Neuronal stem cell (in vitro differentiated cells): ENCODE data around the gene TXLNA.

Experiments used
- DNase-seq: peaks from one replicate; pipeline ENCODE4 v3.0.0-alpha.2; 2013; ENCODE audit warnings: low spot score
- H2AFZ ChIP-seq: one replicate; pipeline ENCODE4 v1.6.1; 2013; ENCODE audit warnings: mild to moderate bottlenecking, low read length, inconsistent platforms
- H2AK5ac ChIP-seq: 2 replicates; pipeline ENCODE4 v1.6.1; 2013; ENCODE audit warnings: low read depth, mild to moderate bottlenecking, inconsistent platforms, low read length, moderate library complexity, mixed read lengths
- H2BK120ac ChIP-seq: 2 replicates; pipeline ENCODE4 v1.6.1; 2013; ENCODE audit warnings: low read depth, mild to moderate bottlenecking, inconsistent platforms, low read length, moderate library complexity, mixed read lengths
- H2BK12ac ChIP-seq: one replicate; pipeline ENCODE4 v1.6.1; 2013; ENCODE audit warnings: low read length, inconsistent platforms
- H2BK15ac ChIP-seq: 2 replicates; pipeline ENCODE4 v1.6.1; 2013; ENCODE audit warnings: mild to moderate bottlenecking, low read length, inconsistent platforms, mixed read lengths
- H2BK5ac ChIP-seq: one replicate; pipeline ENCODE4 v1.6.1; 2013; ENCODE audit warnings: inconsistent platforms, mild to moderate bottlenecking, low read length, moderate library complexity
- H3K14ac ChIP-seq: one replicate; pipeline ENCODE4 v1.6.1; 2013; ENCODE audit warnings: low read length, inconsistent platforms
- H3K18ac ChIP-seq: 2 replicates; pipeline ENCODE4 v1.6.1; 2013; ENCODE audit warnings: low read length, inconsistent platforms
- H3K23ac ChIP-seq: 2 replicates; pipeline ENCODE4 v1.6.1; 2013; ENCODE audit warnings: low read depth, mild to moderate bottlenecking, mixed read lengths, low read length, inconsistent platforms; ENCODE audit not compliant: poor library complexity
- H3K27ac ChIP-seq: replicated peaks from 3 replicates; pipeline ENCODE4 v1.5.1; 2013; ENCODE audit warnings: low read length, inconsistent platforms
- H3K27me3 ChIP-seq, 3 experiments: 2 replicates each; pipeline ENCODE4 v1.6.1; 2013; ENCODE audit warnings: low read length in 3 of 3, mild to moderate bottlenecking in 2 of 3, inconsistent platforms in 1 of 3, low read depth in 1 of 3, mixed read lengths in 1 of 3, moderate library complexity in 1 of 3; ENCODE audit not compliant: control insufficient read depth in 3 of 3, insufficient read depth in 3 of 3
- H3K36me3 ChIP-seq, 2 donors: replicated peaks in 1 of 2; 2 replicates each; pipeline ENCODE4 v1.6.1; 2013; ENCODE audit warnings: low read length in 2 of 2; ENCODE audit not compliant: control insufficient read depth in 2 of 2, insufficient read depth in 2 of 2
- H3K4ac ChIP-seq: 2 replicates; pipeline ENCODE4 v1.6.1; 2013; ENCODE audit warnings: inconsistent platforms, mild to moderate bottlenecking, low read length, moderate library complexity
- H3K4me1 ChIP-seq, 2 donors: 1 replicate in 1 of 2; 2 replicates in 1 of 2; pipeline ENCODE4 v1.6.1; 2013; ENCODE audit warnings: low read length in 2 of 2, low read depth in 1 of 2; ENCODE audit not compliant: control insufficient read depth in 2 of 2, insufficient read depth in 1 of 2
- H3K4me2 ChIP-seq: one replicate; pipeline ENCODE4 v1.6.1; 2013; ENCODE audit warnings: mild to moderate bottlenecking, low read length, inconsistent platforms; ENCODE audit not compliant: insufficient read depth, poor library complexity, severe bottlenecking
- H3K4me3 ChIP-seq, 2 donors: 2 replicates each; pipeline ENCODE4 v1.5.1; 2013; ENCODE audit warnings: low read length in 2 of 2, mild to moderate bottlenecking in 2 of 2, inconsistent platforms in 1 of 2, moderate library complexity in 1 of 2
- H3K79me1 ChIP-seq: one replicate; pipeline ENCODE4 v1.6.1; 2013; ENCODE audit warnings: low read depth, mild to moderate bottlenecking, inconsistent platforms, low read length, moderate library complexity
- H3K9ac ChIP-seq: one replicate; pipeline ENCODE4 v1.6.1; 2013; ENCODE audit warnings: mild to moderate bottlenecking, low read depth, low read length, inconsistent platforms; ENCODE audit not compliant: poor library complexity
- H3K9me3 ChIP-seq, 2 donors: replicated peaks in 1 of 2; 2 replicates each; pipeline versions ENCODE3 to v1.6.1; 2013; ENCODE audit warnings: low read length in 2 of 2, mild to moderate bottlenecking in 2 of 2, inconsistent platforms in 1 of 2, low read depth in 1 of 2, mixed read lengths in 1 of 2, moderate library complexity in 1 of 2; ENCODE audit not compliant: control insufficient read depth in 2 of 2, insufficient read depth in 1 of 2
- H4K8ac ChIP-seq: one replicate; pipeline ENCODE4 v1.6.1; 2013; ENCODE audit warnings: low read depth, mild to moderate bottlenecking, inconsistent platforms, low read length, moderate library complexity
- H4K91ac ChIP-seq: one replicate; pipeline ENCODE4 v1.6.1; 2013; ENCODE audit warnings: low read length, low read depth, mild to moderate bottlenecking, inconsistent platforms; ENCODE audit not compliant: poor library complexity
- WGBS, 2 donors: extraction: QIAGEN DNeasy Blood & Tissue Kit; methylation state at CpG; one replicate each; pipeline ENCODE4 v1.1.7; 2013; ENCODE audit warnings: missing lambda C conversion rate in 2 of 2, mixed read lengths in 1 of 2; ENCODE audit not compliant: insufficient read length in 2 of 2, insufficient replicate concordance in 1 of 2; ENCODE audit errors: extremely low coverage in 2 of 2; 5-methylcytosine and 5-hydroxymethylcytosine counted together

The TXLNA gene

DNA sequence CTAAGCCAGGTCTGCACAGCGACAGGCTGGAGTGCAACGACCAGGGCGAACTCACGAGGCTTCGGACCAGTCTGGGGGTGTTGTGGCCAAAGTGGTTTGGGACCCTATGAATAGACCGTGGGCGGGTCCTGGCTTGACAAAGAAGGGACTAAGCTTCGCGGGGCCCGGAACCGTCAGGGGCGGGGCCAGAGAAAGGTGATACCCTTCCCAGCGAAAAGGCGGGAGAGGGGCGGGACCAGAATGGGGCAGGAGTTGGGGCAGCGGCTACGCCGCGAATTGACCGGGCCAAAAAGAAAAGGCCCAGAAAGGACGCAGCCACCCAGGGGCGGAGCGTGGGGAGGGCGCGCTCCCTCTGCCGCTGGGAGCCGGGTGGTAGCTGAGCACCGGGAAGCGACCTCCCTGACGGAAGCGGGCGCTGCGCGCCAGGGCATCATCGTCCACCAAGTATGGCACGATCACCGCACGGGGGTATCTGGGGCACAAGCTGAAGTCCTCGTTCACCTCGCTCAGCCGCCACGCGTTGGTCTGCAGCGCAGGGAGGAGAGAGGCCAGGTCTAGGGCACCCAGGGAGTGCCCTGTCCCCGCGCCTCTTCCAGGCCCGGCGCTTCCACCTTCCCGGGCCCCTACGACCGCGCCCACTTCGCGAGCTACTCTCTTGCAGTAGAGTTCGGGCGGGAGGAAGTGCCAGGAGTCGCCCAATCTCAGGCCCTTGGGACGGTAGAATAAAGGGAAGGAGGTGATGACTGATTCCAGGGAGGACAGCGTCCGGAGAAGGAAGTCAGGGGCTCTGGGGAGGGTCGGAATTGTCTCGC is 60.9 kb downstream of the TXLNA start:
- whole genome bisulfite sequencing, 2 donors: no CpG with 5 or more reads among the region's 62 CpGs
- peak overlapping the region; percentile 46 to 95 for H3K4me3 ChIP-seq
- H2BK15ac ChIP-seq: peak overlapping the region; percentile 99
- peak overlapping the region; percentile 85 for H3K23ac ChIP-seq
- peak overlapping the region; percentile 84 for H2BK12ac ChIP-seq
- peaks cover 3% of the 10 kb centered on the region for H3K79me1 ChIP-seq
- H2BK120ac ChIP-seq: peak overlapping the region; percentile 91
- no peaks in the 10 kb centered on the region for H3K9me3 ChIP-seq
- DNase-seq: peak; percentile 93
- peak overlapping the region; percentile 79 for H2AK5ac ChIP-seq
- H3K4me1 ChIP-seq: peaks cover 3 to 7% of the 10 kb centered on the region in 2 donors
- peak overlapping the region; percentile 98 for H3K4ac ChIP-seq
- H3K27ac ChIP-seq: peak overlapping the region; percentile 96
- peak overlapping the region; percentile 98 for H3K9ac ChIP-seq
- peak overlapping the region; percentile 100 for H3K14ac ChIP-seq
- no peaks in the 10 kb centered on the region for H3K27me3 ChIP-seq
- H4K8ac ChIP-seq: peak overlapping the region; percentile 65
- peak overlapping the region; percentile 92 for H4K91ac ChIP-seq
- peak overlapping the region; percentile 99 for H3K4me2 ChIP-seq
- H3K18ac ChIP-seq: peak overlapping the region; percentile 99
- H2AFZ ChIP-seq: peak overlapping the region; percentile 95
- H3K36me3 ChIP-seq: peaks cover 0 to 5% of the 10 kb centered on the region in 2 donors
- H2BK5ac ChIP-seq: peak overlapping the region; percentile 93

DNA sequence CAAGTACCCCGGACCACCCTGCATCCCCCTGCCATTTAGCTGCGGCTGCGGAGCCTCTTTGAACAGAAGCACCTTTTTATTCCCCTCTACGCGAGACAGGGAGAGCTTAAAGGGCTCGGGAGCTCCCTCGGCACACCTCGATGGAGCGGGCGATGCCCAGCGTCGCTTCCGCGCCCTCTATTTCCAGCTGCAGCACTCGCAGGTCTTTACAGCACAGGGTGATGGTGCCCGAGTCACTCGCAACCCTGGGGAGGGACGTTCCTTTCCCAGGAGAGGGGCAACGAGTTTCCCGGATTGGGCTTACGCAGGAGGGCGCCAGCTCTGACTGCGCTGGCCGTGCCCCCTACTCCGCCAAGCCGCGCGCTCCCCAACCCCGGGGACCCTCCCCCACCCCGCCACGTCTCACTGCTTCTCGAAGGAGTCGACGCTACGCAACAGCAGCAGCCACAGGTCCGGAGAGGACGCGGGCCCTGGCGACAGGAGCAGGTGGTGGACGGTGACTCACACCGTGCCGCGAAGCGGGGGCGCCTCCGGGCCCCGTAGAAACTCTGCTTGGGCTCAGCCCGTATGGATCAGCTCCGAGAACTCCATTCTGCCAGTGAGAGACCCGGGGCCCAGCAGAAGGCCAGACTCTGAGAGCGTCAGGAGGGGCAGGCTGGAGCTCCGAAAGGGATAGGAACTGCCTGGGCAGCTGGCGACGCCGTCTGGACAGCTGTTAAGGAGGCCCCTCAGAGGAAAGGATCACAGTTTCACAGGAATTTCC is 61.7 kb downstream of the TXLNA start:
- peak overlapping the region; percentile 99 for H3K18ac ChIP-seq
- peak overlapping the region; percentile 90 for H3K9ac ChIP-seq
- peaks cover 3% of the 10 kb centered on the region for H3K79me1 ChIP-seq
- H3K27me3 ChIP-seq: no peaks in the 10 kb centered on the region
- peak; percentile 61 for DNase-seq
- peak overlapping the region; percentile 70 for H4K8ac ChIP-seq
- no peak overlapping the region for H2BK12ac ChIP-seq
- WGBS, 2 donors: no CpG with 5 or more reads among the region's 55 CpGs
- no peaks in the 10 kb centered on the region for H3K9me3 ChIP-seq
- peak overlapping the region; percentile 73 for H3K23ac ChIP-seq
- peaks cover 3 to 7% of the 10 kb centered on the region in 2 donors for H3K4me1 ChIP-seq
- H4K91ac ChIP-seq: peak overlapping the region; percentile 79
- peak overlapping the region; percentile 99 for H3K4me2 ChIP-seq
- peak overlapping the region; percentile 99 for H2BK15ac ChIP-seq
- H2BK120ac ChIP-seq: peak overlapping the region; percentile 91
- peak overlapping the region; percentile 96 for H3K27ac ChIP-seq
- H3K4ac ChIP-seq: peak overlapping the region; percentile 37
- peak overlapping the region; percentile 95 for H2AFZ ChIP-seq
- H3K14ac ChIP-seq: peak overlapping the region; percentile 97
- H3K36me3 ChIP-seq: peaks cover 0 to under 1% of the 10 kb centered on the region in 2 donors
- peak overlapping the region; percentile 46 to 95 for H3K4me3 ChIP-seq
- H2BK5ac ChIP-seq: peak overlapping the region; percentile 91
- peak overlapping the region; percentile 85 for H2AK5ac ChIP-seq

DNA sequence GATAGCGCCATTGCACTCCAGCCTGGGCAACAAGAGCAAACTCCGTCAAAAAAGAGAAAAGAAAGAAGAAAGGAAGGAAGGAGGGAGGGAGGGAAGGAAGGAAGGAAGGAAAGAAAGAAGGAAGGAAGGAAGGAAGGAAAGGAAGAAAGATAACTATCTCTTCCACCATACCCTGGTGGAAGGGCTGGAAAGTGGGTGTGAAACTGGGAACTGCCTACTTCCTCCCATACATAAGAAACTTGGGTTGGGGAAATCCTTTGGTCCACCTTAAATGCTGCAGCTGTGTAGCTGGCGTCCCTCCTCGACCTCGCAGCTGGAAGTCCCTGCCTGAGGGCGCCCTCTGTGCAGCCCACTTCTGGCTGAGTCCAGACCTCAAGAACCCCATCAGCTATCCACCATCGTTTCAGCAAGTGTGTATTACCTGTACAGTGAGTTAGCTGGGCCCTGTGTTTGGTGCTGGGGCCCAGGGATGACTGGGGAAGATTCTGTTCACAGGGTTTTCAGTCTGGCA is 62.9 kb downstream of the TXLNA start:
- H4K91ac ChIP-seq: no peak overlapping the region
- no peak overlapping the region for H2BK120ac ChIP-seq
- no peaks in the 10 kb centered on the region for H3K9me3 ChIP-seq
- H2AK5ac ChIP-seq: peak overlapping the region; percentile 8
- H4K8ac ChIP-seq: no peak overlapping the region
- H3K36me3 ChIP-seq: no peaks in the 10 kb centered on the region
- H3K4me1 ChIP-seq: peaks cover 3 to 7% of the 10 kb centered on the region in 2 donors
- H2AFZ ChIP-seq: peak overlapping the region; percentile 93
- H2BK12ac ChIP-seq: no peak overlapping the region
- peaks cover 3% of the 10 kb centered on the region for H3K79me1 ChIP-seq
- peak overlapping the region; percentile 37 for H3K4me2 ChIP-seq
- no CpG with 5 or more reads among the region's 7 CpGs for whole genome bisulfite sequencing, 2 donors
- H3K9ac ChIP-seq: no peak overlapping the region
- H3K4ac ChIP-seq: no peak overlapping the region
- H3K14ac ChIP-seq: no peak overlapping the region
- DNase-seq: no peak
- no peak overlapping the region for H3K27ac ChIP-seq
- no peak overlapping the region for H3K23ac ChIP-seq
- H3K18ac ChIP-seq: no peak overlapping the region
- no peak overlapping the region for H2BK15ac ChIP-seq
- H3K27me3 ChIP-seq: no peaks in the 10 kb centered on the region
- H3K4me3 ChIP-seq: no peak overlapping the region
- no peak overlapping the region for H2BK5ac ChIP-seq

DNA sequence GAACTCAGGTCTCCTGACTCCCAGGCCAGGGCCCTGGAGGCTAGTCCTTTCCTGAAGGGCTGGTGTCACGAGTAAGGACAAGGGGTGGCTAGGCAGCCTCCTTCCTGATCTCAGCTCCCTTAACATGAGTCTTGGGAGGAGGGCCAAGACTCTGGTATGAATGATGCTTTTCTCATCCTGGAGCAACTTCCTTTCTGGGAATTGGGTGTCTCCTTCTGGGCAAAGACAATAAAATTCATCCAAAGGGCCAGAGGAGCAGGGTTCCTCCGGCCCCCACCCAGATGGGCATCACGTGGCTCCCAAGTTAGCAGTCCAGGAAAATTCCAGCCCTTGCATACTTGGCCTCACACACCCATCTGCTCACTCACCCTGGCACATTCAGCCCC is 67.4 kb downstream of the TXLNA start, which contains the start of gene FAM167B:
TSS of gene FAM167B (plus strand) at position 335 of the 386 bp plus-strand sequence. CDS start 200 bp downstream, outside the sequence.
- Histone ChIP-seq H3K9me3 (no peaks in the 10 kb centered on the region), H2AFZ (peak within 1 kb of the TSS; percentile 84), H3K18ac (no peak within 1 kb of the TSS), H4K91ac (no peak within 1 kb of the TSS), H4K8ac (no peak within 1 kb of the TSS), H3K23ac (no peak within 1 kb of the TSS), H2BK12ac (no peak within 1 kb of the TSS), H3K4ac (no peak within 1 kb of the TSS), H3K9ac (no peak within 1 kb of the TSS), H3K27me3 (no peaks in the 10 kb centered on the region), H2BK5ac (no peak within 1 kb of the TSS), H3K4me1 (peaks cover 14 to 20% of the 10 kb centered on the region in 2 donors), H3K79me1 (no peaks in the 10 kb centered on the region), H2BK120ac (no peak within 1 kb of the TSS), H3K36me3 (no peaks in the 10 kb centered on the region), H3K14ac (no peak within 1 kb of the TSS), H2BK15ac (no peak within 1 kb of the TSS), H3K4me3 (no peak within 1 kb of the TSS), H3K4me2 (no peak within 1 kb of the TSS), H2AK5ac (peak within 1 kb of the TSS; percentile 34), H3K27ac (no peak within 1 kb of the TSS)
- DNase-seq: no peak
- WGBS, 2 donors: no CpG with 5 or more reads among the region's 3 CpGs
